Measurements from ENCODE around the gene IP6K2.

The IP6K2 gene

DNA sequence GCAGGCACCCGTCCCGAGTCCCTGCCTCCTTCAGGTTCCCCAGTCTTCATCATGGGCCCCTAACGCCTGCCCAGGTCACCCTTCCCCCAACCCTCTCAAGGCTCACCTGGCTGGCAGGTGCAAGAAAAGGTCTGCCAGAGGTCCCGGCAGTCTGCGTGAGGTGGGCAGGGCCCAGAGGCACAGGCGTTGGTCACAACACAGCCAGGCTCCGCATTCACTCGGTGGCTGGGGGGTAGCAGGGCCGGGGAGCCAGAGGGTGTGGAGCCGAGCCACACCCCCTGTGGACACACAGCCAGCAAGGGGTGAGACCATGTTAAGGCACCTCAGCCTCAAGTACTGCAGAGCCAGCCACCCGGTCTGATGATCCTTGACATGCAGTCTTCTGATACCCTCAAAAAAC is 65.2 kb downstream of the IP6K2 start:
- DNase-seq (ENCODE audit: low read depth, low spot score), result no peak
- TF ChIP-seq, protein P1, sequence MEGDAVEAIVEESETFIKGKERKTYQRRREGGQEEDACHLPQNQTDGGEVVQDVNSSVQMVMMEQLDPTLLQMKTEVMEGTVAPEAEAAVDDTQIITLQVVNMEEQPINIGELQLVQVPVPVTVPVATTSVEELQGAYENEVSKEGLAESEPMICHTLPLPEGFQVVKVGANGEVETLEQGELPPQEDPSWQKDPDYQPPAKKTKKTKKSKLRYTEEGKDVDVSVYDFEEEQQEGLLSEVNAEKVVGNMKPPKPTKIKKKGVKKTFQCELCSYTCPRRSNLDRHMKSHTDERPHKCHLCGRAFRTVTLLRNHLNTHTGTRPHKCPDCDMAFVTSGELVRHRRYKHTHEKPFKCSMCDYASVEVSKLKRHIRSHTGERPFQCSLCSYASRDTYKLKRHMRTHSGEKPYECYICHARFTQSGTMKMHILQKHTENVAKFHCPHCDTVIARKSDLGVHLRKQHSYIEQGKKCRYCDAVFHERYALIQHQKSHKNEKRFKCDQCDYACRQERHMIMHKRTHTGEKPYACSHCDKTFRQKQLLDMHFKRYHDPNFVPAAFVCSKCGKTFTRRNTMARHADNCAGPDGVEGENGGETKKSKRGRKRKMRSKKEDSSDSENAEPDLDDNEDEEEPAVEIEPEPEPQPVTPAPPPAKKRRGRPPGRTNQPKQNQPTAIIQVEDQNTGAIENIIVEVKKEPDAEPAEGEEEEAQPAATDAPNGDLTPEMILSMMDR (IDR thresholded peaks at IDR 0.05; ENCODE audit: low read depth, low read length), result no peak
- in situ Hi-C loops (cut with HindIII; ENCODE audit: low sequenced_read_pairs), result no loop called here
- no peak overlapping the region for H3K4me3 ChIP-seq (ENCODE audit: low read depth, low read length)

DNA sequence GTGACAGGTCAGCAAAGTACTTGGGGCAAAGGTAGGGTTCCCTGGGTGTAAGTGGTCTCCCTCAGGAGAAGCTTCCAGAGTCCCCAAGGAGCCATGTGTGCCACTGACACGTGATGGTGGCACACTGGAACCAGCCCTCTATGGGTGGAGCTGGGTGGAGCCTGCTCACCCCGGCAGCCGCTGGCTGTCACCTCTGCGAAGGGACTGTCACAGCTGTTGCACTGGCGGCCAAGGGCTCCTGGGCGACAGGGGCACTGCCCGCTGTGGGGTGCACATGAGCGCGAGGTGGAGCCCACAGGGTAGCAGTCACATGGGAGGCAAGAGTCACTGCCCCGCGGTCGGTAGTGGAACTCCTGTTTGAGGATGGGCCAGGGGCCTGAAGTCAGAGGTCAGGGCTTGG is 66.3 kb downstream of the IP6K2 start:
- no peak overlapping the region for H3K4me3 ChIP-seq (ENCODE audit: low read depth, low read length)
- in situ Hi-C loops (cut with HindIII; ENCODE audit: low sequenced_read_pairs), result no loop called here
- TF ChIP-seq, protein P1 (IDR thresholded peaks at IDR 0.05; ENCODE audit: low read depth, low read length), result no peak
- no peak for DNase-seq (ENCODE audit: low read depth, low spot score)

DNA sequence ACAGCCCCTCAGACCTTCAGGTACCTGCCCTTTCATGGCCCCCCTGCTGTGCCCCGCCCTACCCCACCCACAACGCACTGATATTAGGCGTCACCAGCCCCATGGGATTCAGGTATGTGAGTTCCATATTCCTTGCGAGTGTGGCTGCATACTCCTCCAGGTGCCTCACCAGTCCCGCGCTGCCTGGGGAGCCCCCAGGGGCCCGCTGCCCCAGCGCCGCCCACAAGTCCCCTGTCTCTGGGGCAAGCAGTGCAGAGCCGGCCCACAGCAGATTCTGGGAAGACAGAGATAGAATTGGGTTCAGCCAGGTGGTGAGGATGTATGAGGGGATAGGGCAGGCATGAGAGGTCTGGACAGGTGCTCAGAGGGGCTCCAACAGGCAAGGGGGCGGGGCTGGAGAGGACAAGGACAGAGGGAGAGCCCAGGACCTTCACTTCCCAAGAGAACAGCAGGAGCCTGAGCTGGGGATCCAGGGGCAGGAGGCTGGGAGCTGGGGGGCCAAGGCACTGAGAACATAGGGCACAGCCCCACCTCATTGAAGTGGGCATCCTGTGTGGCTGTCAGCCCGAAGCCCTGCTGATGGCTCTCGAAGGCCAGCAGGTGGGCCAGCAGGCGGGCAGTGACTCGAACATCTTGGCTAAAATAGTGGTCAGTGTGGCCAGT is 68.7 kb downstream of the IP6K2 start:
- H3K4me3 ChIP-seq (ENCODE audit: low read depth, low read length), result no peak overlapping the region
- TF ChIP-seq, protein P1 (IDR thresholded peaks at IDR 0.05; ENCODE audit: low read depth, low read length), result no peak
- in situ Hi-C loops (cut with HindIII; ENCODE audit: low sequenced_read_pairs), result no loop called here
- DNase-seq (ENCODE audit: low read depth, low spot score), result no peak

DNA sequence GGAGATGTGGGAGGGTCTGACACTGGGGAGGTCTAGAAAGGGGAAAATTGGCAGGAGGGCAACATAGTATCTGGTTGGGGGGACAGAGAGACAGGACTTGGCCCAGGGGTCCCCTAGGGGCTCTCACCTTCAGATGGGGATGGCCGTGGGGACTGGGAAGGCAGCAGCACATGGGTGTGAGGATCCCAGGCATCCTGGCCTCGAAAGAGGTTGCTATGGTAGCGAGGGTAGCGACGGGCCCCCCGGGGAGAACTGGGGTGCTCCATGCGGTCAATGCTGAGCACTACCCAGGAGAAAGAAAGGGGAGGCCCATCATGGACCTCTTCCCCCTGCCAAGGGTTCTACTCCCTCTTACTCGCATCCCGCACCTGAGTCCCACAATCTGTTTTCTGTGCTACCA is 69.3 kb downstream of the IP6K2 start:
- no peak overlapping the region for H3K4me3 ChIP-seq (ENCODE audit: low read depth, low read length)
- no peak for DNase-seq (ENCODE audit: low read depth, low spot score)
- TF ChIP-seq, protein P1 (IDR thresholded peaks at IDR 0.05; ENCODE audit: low read depth, low read length), result no peak
- in situ Hi-C loops (cut with HindIII; ENCODE audit: low sequenced_read_pairs), result no loop called here

DNA sequence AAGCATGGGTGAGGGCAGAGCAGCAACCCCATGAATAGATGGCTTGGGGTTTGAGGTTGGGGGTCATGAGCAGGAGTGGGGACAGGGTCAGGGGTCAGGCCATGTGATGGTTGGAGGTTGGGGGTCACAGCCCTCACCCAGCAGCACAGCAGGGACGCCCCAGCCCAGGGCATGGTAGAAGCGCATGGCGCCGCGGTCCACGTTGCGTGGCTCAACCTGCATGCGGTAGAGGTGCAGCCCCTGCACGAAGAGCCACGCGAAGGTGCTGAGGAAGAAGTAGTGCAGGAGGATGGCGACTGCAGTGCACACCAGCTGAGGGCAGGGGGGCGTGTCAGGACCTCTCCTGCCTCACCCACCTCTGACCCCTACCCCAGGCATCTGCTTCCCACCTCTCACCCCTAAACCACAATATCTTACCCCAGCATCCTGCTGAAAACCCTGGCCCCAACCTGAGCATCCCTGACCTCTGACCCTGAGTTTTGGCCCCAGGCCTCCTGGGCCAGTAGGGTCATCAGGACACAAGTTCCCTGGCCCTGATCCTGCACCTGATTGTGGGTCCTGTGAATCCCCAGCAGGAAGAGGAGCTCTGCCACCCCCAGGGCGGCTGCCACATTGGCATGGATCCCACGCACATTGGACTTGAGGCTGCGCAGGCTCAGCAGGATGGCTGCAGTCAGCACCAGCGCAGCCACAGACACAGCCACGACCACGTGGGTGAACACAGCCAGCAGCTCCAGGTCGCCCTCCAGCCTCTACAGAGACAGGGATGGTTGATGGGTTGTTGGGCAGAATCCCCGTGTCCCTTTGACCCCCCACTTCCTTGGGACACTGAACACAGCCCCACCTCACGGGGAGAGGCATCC is 71.9 kb downstream of the IP6K2 start:
- no peak overlapping the region for H3K4me3 ChIP-seq (ENCODE audit: low read depth, low read length)
- TF ChIP-seq, protein P1 (IDR thresholded peaks at IDR 0.05; ENCODE audit: low read depth, low read length), result no peak
- DNase-seq (ENCODE audit: low read depth, low spot score), result no peak
- in situ Hi-C loops (cut with HindIII; ENCODE audit: low sequenced_read_pairs), result no loop called here

DNA sequence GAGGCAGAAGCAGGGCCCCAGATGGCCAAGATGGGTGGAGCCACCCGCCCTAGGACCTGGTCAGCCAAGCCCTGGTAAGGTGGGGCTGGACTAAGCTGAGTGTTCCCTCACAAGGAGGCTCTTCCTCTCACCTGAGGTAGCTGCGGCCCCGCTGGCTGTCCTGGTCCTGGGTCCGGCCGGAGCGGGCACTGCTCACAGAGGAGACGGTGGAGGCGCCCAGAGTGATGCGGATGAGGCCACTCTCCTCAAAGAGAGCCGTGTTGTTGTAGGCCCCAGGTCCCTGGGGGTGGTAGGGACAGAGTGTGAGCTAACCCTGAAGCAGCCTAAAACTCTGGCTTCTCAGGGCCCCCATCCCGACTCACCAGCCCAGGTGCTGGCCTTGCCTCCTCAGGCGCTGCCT is 74.4 kb downstream of the IP6K2 start:
- no peak overlapping the region for H3K4me3 ChIP-seq (ENCODE audit: low read depth, low read length)
- TF ChIP-seq, protein P1 (IDR thresholded peaks at IDR 0.05; ENCODE audit: low read depth, low read length), result no peak
- DNase-seq (ENCODE audit: low read depth, low spot score), result no peak
- in situ Hi-C loops (cut with HindIII; ENCODE audit: low sequenced_read_pairs), result no loop called here
